Thymus (tissue), 11 donors: ENCODE data around the gene ARHGDIA. TPM values are rescaled to one million over a fixed set of nuclear protein-coding genes. Genes with fewer than 3 reads are reported as not detected.

Source experiments
- DNase-seq, 9 donors: peaks; one replicate each; pipeline ENCODE4 v3.0.0-alpha.2; 2013; ENCODE audit warnings: low spot score in 9 of 9, low read depth in 6 of 9, missing footprints in 1 of 9
- H3K27ac ChIP-seq, 2 donors: one replicate each; pipeline ENCODE4 v1.5.1; 2013; ENCODE audit warnings: control low read depth in 1 of 2, low read depth in 1 of 2, low read length in 1 of 2, mild to moderate bottlenecking in 1 of 2, moderate library complexity in 1 of 2
- H3K27me3 ChIP-seq, 2 donors: one replicate each; pipeline ENCODE4 v1.5.1; 2013; ENCODE audit warnings: low read length in 1 of 2; ENCODE audit not compliant: control insufficient read depth in 2 of 2, insufficient read depth in 1 of 2
- H3K36me3 ChIP-seq, 2 donors: one replicate each; pipeline ENCODE4 v1.5.1; 2013; ENCODE audit warnings: low read length in 1 of 2, mild to moderate bottlenecking in 1 of 2, moderate library complexity in 1 of 2; ENCODE audit not compliant: control insufficient read depth in 2 of 2, insufficient read depth in 2 of 2
- H3K4me1 ChIP-seq, 2 donors: one replicate each; pipeline ENCODE4 v1.5.1; 2013; ENCODE audit warnings: low read length in 2 of 2; ENCODE audit not compliant: control insufficient read depth in 2 of 2, insufficient read depth in 2 of 2
- H3K4me3 ChIP-seq, 2 donors: one replicate each; pipeline ENCODE4 v1.5.1; 2013; ENCODE audit warnings: low read length in 2 of 2, control low read depth in 1 of 2, mild to moderate bottlenecking in 1 of 2
- H3K9me3 ChIP-seq, 2 donors: one replicate each; pipeline ENCODE4 v1.5.1; 2013; ENCODE audit warnings: low read length in 1 of 2, mild to moderate bottlenecking in 1 of 2; ENCODE audit not compliant: control insufficient read depth in 2 of 2, insufficient read depth in 1 of 2
- WGBS: extraction: QIAGEN DNeasy Blood & Tissue Kit; methylation state at CpG from one replicate; pipeline ENCODE4 v1.1.7; 2013; 5-methylcytosine and 5-hydroxymethylcytosine counted together
- polyA plus RNA-seq: library from polyadenylated mRNA; stranded (reverse); fragments of 200-250 nt; gene quantifications from one replicate; pipeline ENCODE4 v1.2.3, GENCODE V29; 2013
- total RNA-seq: library from RNA; stranded (reverse); fragments of 120-200 nt; gene quantifications from one replicate; pipeline ENCODE4 v1.2.4, GENCODE V29; 2013
- donor health status: healthy.

ARHGDIA gene
- total and polyA plus RNA-seq, 2 donors = 106 to 189 TPM

DNA sequence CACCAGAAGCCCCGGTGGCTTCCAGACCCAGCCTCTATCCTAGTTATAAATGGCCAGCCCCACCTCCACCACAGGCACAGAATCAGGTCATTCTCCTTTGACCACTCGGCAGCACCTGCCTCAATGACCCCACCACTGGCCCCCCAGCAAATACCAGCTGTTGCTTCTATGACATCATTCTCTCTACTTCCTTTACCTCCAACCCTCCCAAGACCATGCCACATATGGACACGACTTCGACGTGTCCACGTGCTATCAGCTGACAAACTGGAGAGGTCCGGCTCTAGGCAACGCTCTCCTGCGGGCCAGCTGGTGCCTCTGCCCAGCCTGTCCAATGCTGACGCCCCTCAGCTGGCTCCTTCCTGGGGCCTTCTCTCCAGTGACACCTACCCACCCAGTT, 14.3 kb upstream of the ARHGDIA start:
- no peak for DNase-seq
- H3K27ac ChIP-seq = no peak overlapping the region
- 97% methylated on average over 10 of the region's 10 CpGs for WGBS
- H3K9me3 ChIP-seq = no peaks in the 10 kb centered on the region
- H3K36me3 ChIP-seq = peaks cover 69 to 84% of the 10 kb centered on the region in 2 donors
- H3K4me3 ChIP-seq = no peak overlapping the region
- no peaks in the 10 kb centered on the region for H3K27me3 ChIP-seq
- peaks cover 4 to 14% of the 10 kb centered on the region in 2 donors for H3K4me1 ChIP-seq

DNA sequence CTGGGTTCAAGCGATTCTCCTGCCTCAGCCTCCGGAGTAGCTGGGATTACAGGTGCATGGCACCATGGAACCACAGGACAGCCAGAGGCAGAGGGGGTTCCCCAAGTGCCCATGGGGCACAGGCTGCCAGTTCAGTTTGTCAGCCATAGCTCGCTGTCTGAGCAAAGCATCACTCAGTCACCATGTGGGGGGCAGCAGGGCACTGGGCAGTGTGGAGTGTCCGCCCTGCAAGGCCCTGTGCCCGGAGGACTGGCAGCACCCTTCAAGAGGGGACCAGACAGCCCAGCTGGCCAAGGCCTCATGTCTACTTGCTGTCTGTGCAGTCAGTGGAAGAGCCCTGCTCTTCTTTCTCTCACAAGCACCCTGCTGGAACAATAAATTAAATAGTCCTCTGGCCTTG, 13.8 kb upstream of the ARHGDIA start:
- DNase-seq = no peak
- H3K4me1 ChIP-seq = peaks cover 0 to 9% of the 10 kb centered on the region in 2 donors
- H3K27me3 ChIP-seq = no peaks in the 10 kb centered on the region
- H3K36me3 ChIP-seq = peaks cover 68 to 81% of the 10 kb centered on the region in 2 donors
- WGBS = 98% methylated on average over 5 of the region's 5 CpGs
- no peaks in the 10 kb centered on the region for H3K9me3 ChIP-seq
- H3K27ac ChIP-seq = no peak overlapping the region
- no peak overlapping the region for H3K4me3 ChIP-seq

DNA sequence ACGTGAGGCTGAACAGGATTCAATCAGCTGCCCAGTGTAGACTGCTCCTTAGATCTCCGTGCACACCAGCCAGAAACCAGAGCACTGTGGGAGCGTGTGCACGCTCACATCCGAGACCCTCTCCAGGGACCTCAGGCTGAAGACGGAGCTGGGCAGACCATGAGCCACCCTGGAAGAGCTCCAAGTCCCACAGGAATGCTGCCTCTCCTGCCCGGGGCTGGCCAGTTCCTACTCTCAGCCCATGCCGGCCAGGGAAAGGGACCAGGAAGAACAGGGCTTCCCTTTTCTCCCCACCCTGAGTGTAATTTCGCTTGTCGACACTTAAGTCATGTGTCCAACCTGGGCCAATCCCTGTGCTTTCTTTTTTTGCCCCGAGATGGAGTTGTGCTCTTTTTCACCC, 13.4 kb upstream of the ARHGDIA start:
- no peak overlapping the region for H3K27ac ChIP-seq
- H3K9me3 ChIP-seq = no peaks in the 10 kb centered on the region
- WGBS = 95% methylated on average over 11 of the region's 11 CpGs
- H3K27me3 ChIP-seq = no peaks in the 10 kb centered on the region
- H3K4me3 ChIP-seq = no peak overlapping the region
- no peak for DNase-seq
- H3K4me1 ChIP-seq = peaks cover 0 to 4% of the 10 kb centered on the region in 2 donors
- peaks cover 71 to 80% of the 10 kb centered on the region in 2 donors for H3K36me3 ChIP-seq

DNA sequence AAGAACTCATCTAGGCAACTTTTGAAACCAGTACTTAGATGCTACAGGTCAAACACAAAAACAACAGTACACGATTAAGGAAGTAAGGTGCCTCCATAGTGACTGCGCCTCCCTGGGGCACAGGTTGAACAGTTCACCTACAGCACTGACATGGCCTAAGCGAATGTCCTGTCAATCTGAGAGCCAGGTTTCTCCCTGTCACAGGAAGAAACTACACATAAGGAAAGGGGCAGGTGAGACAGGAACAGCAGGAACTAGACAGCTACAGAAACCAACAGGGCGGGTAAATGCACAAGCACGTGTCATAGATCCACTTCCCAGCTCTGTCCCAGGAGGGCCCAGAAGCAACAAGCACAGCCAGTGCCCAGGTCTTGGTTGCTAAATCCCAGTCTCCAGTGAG, 8.0 kb upstream of the ARHGDIA start:
- Histone ChIP-seq H3K27ac (no peak overlapping the region), H3K4me1 (no peaks in the 10 kb centered on the region), H3K36me3 (peaks cover 31 to 48% of the 10 kb centered on the region in 2 donors), H3K9me3 (no peaks in the 10 kb centered on the region), H3K27me3 (no peaks in the 10 kb centered on the region), H3K4me3 (no peak overlapping the region)
- 96% methylated on average over 5 of the region's 5 CpGs for WGBS
- DNase-seq = no peak

DNA sequence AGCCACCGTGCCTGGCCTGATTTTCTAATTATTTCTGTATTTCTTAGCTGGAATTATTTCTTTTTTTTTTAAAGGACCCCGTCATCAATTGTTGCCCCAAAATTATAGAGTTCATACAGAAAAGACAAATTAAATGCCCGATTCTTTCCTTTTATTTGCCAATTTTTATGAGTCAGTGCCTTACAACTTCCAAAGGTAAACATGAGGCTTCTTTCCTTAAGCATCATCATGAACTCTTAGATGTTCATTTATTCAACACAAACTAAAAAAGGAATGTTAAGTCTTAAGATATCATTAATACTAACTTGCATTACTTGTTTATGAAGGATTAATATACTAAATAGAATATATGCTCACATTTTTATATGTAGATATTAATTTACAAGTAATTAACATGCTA, 7.2 kb upstream of the ARHGDIA start:
- 98% methylated on average over 3 of the region's 3 CpGs for WGBS
- no peak overlapping the region for H3K27ac ChIP-seq
- no peak for DNase-seq
- peaks cover 0 to 5% of the 10 kb centered on the region in 2 donors for H3K4me1 ChIP-seq
- H3K27me3 ChIP-seq = no peaks in the 10 kb centered on the region
- H3K36me3 ChIP-seq = peaks cover 23 to 43% of the 10 kb centered on the region in 2 donors
- no peak overlapping the region for H3K4me3 ChIP-seq
- H3K9me3 ChIP-seq = no peaks in the 10 kb centered on the region

DNA sequence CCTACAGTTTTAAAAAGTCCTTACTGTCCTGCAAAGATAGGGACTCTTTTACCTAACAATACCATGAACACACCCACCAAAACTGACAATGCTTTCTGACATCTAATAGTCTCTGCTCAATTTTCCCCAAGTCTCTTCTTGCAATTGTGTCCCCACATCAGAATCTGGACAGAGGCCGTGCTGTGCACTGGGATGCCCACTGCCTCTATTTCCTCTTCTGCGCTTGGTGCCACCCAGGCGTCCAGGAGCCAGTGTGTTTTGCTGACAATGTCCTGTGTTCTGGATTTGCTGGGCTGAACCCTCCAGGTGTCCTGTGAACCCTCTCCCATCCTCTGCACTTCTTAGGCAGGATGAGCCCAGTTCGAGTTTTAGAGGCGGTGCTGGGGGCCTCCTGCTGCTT, 6.4 kb upstream of the ARHGDIA start:
- Histone ChIP-seq H3K27me3 (no peaks in the 10 kb centered on the region), H3K4me1 (peaks cover 0 to 12% of the 10 kb centered on the region in 2 donors), H3K27ac (peak overlapping the region in 1 of 2 donors; percentile 5), H3K4me3 (no peak overlapping the region), H3K36me3 (peaks cover 23 to 39% of the 10 kb centered on the region in 2 donors), H3K9me3 (no peaks in the 10 kb centered on the region)
- DNase-seq = no peak
- 99% methylated on average over 5 of the region's 5 CpGs for WGBS

DNA sequence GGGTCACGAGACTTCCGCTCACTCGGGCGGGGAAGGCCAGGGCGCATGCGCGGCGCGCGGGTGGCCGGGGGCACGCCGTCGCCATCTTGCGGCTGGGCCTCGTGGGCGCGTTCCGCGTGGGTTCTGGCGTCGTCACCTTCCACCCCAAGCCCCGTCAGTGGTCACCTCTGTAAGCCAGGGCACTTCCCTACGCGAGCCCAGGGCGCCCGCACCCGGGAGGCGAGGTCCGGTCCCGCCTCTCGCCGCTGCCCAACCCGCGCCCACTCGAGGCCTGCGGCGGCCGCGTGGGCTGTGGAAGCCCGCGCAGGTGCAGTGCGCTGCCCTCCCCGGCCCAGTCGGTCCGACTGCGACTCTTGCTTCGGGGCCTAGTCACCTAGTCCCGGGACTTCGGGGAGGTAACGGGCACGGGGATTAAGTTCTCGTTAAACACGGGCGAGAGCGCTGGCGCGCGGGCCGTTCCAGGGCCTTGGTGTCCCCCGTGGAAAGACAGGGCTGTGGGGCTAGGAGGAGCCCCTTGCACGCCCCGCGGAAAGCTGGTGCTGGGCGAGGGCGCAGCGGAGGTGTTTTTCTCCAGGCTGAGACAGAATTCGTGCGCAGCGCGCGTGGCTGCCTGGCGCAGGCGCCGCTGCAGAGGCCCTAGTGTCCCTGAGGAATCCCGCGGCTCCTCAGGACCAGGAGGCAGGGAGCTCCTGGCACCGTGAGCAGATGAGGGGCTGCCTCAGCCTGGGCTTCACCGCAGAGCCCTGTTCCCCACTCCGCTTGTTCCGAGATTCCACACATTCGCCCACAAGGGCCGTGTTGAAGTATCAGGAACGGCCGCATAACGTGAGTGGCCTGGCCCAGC, 472 bp upstream of the ARHGDIA start:
- H3K27me3 ChIP-seq = peaks cover 0 to 2% of the 10 kb centered on the region in 2 donors
- peaks cover 27 to 35% of the 10 kb centered on the region in 2 donors for H3K36me3 ChIP-seq
- WGBS = under 1% methylated on average over 86 of the region's 86 CpGs
- H3K27ac ChIP-seq = peak overlapping the region; percentile 91
- H3K4me3 ChIP-seq = peak overlapping the region; percentile 78 to 96
- H3K9me3 ChIP-seq = no peaks in the 10 kb centered on the region
- peaks cover 5 to 49% of the 10 kb centered on the region in 2 donors for H3K4me1 ChIP-seq
- peak in 8 of 9 donors; percentile 62 to 93 (median 83) for DNase-seq

DNA sequence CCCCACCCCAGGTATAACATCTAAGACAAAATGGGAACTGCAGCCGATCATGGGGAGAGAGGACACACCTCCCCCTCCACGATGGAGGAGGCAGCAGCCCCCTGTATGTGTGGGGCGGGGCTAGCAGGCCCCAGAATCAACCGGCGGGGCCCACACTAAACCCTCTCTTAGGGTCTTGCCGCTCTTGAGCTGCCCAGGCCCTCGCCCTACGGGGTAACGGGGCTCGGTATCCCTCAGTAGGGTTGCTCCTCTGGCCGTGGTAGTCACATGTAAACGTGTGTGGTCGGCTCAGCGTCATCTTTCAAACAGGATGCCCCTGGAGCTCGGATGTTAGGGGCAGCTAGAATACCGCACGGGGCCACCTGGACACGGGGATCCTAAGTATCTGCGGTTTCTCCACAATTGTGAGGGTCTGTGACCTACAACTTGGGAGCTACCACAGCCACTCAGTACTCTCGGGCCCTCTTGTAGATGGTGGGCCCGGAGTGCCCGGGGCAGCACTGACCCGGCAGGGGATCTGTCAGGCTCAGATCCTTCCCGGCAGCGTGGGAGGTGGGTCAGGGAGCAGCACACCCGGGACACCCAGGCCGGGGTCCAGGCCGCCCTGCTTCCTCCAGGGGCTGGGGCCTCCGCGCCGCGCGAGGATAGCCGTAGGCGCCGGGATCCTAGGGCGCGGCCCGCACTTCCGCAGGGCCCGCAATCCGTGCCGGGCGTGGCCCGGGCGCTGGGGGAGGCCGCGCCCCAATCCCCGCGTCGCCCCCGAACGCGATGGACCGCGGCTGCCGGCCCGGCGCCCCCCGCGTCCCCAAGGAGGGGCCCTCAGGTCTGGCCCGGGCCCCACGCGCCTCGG, 781 bp downstream of the ARHGDIA start:
- peaks cover 37 to 43% of the 10 kb centered on the region in 2 donors for H3K36me3 ChIP-seq
- H3K27me3 ChIP-seq = peaks cover 0 to 2% of the 10 kb centered on the region in 2 donors
- peak in 2 of 9 donors; percentile 31 to 54 for DNase-seq
- under 1% methylated on average over 65 of the region's 65 CpGs for WGBS
- H3K4me3 ChIP-seq = peak overlapping the region; percentile 78 to 96
- H3K27ac ChIP-seq = peak overlapping the region; percentile 90 to 91
- H3K9me3 ChIP-seq = no peaks in the 10 kb centered on the region
- peaks cover 5 to 50% of the 10 kb centered on the region in 2 donors for H3K4me1 ChIP-seq
